ENCODE results near the gene MAP4K2. TPM values are rescaled to one million over a fixed set of nuclear protein-coding genes. Genes with fewer than 3 reads are reported as not detected.
A peak's percentile ranks its signal among the peaks of the same experiment; 100 is the strongest.

Gene MAP4K2
- total and polyA plus RNA-seq, 12 donors, result 6.4 to 57.7 (median 19.0) TPM

GRCh38 chr11:64804346-64805210 is 1.6 kb upstream of the MAP4K2 start:
- DNase-seq, result no peak
- no peaks in the 10 kb centered on the region for H3K9me3 ChIP-seq (replicated peaks in 1 of 3)
- TF ChIP-seq POLR2A (IDR thresholded peaks at IDR 0.05) (no peak), CTCF (IDR thresholded peaks at IDR 0.05) (no peak)
- 86 to 91% (median 88%) methylated on average over 18 to 41 of the region's 41 CpGs for WGBS, 4 donors
- H3K36me3 ChIP-seq (replicated peaks in 1 of 2), result peaks cover 0 to 30% of the 10 kb centered on the region in 2 donors
- peaks cover 22 to 32% of the 10 kb centered on the region in 2 donors for H3K4me1 ChIP-seq (replicated peaks in 1 of 2)
- intact Hi-C loops (cut with DNase I), result no loop called here
- H3K4me3 ChIP-seq, result no peak overlapping the region
- peak overlapping the region in 3 of 5 donors; percentile 77 to 88 (median 87) for H3K27ac ChIP-seq
- no peaks in the 10 kb centered on the region for H3K27me3 ChIP-seq

- WGBS, 4 donors, result 40 to 47% (median 41%) methylated on average over 13 to 15 of the region's 15 CpGs
- peaks cover 0 to 32% of the 10 kb centered on the region in 2 donors for H3K36me3 ChIP-seq (replicated peaks in 1 of 2)
- peak in 1 of 7 donors; percentile 63 for DNase-seq
These were observed 882 bp upstream of the MAP4K2 start for GRCh38 chr11:64803846-64804345.

GRCh38 chr11:64802370-64803157 is 450 bp downstream of the MAP4K2 start:
- H3K36me3 ChIP-seq (replicated peaks in 1 of 2), result peaks cover 0 to 37% of the 10 kb centered on the region in 2 donors
- DNase-seq, result peak in 2 of 7 donors; percentile 52 to 59
- TF ChIP-seq CTCF (IDR thresholded peaks at IDR 0.05) (no peak), POLR2A (IDR thresholded peaks at IDR 0.05) (no peak)

More at GRCh38 chr11:64803846-64804345, 882 bp upstream of the MAP4K2 start:
- Histone ChIP-seq H3K9me3 (replicated peaks in 1 of 3) (no peaks in the 10 kb centered on the region), H3K27me3 (no peaks in the 10 kb centered on the region), H3K4me3 (peak overlapping the region in 2 of 4 donors; percentile 31 to 77), H3K27ac (peak overlapping the region; percentile 40 to 88 (median 77)), H3K4me1 (replicated peaks in 1 of 2) (peaks cover 18 to 26% of the 10 kb centered on the region in 2 donors)
- intact Hi-C loops (cut with DNase I), result no loop called here
- no peak for TF ChIP-seq POLR2A (IDR thresholded peaks at IDR 0.05)
- TF ChIP-seq CTCF (IDR thresholded peaks at IDR 0.05), result no peak

More at GRCh38 chr11:64802370-64803157, 450 bp downstream of the MAP4K2 start:
- Histone ChIP-seq H3K27me3 (no peaks in the 10 kb centered on the region), H3K9me3 (replicated peaks in 1 of 3) (no peaks in the 10 kb centered on the region), H3K4me1 (replicated peaks in 1 of 2) (peaks cover 18 to 26% of the 10 kb centered on the region in 2 donors), H3K27ac (peak overlapping the region in 3 of 5 donors; percentile 71 to 87 (median 71)), H3K4me3 (peak overlapping the region in 2 of 4 donors; percentile 37 to 77)
- WGBS, 4 donors, result 8 to 13% methylated on average over 46 to 54 of the region's 54 CpGs; no CpG with 5 or more reads in 2 of the 4 donors
- intact Hi-C loops (cut with DNase I), result no loop called here
